Jurkat, Clone E6-1 (cell line): Measurements from ENCODE around the gene GART.

Experiments
- DNase-seq: peaks from one replicate; pipeline ENCODE4 v3.0.0-alpha.2; 2011; ENCODE audit warnings: low read depth, low spot score
- H3K4me3 ChIP-seq: 2 replicates; pipeline ENCODE4 v1.5.1; 2011; ENCODE audit warnings: mild to moderate bottlenecking, low read length, control low read depth, moderate library complexity

GART gene

DNA sequence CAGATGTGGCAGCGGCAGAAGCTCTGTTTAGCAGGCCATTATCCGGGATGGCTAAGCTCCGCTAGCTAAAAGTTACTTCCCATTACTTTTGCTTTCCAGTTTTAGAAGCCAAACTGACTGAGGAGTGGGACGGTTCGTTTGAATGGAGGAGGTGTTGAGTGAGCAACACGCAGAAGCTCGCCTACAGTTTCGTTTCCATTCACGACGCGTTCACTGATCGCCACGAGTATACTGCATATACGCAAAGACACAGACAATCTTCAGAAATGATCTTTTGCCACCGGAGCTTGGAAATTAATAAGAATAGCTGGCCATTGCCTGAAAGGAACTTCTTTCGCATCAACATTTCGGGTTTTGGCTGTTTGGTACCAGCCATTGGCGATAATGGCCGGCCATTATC, 15.5 kb upstream of the GART start:
- no peak overlapping the region for H3K4me3 ChIP-seq
- DNase-seq: no peak

DNA sequence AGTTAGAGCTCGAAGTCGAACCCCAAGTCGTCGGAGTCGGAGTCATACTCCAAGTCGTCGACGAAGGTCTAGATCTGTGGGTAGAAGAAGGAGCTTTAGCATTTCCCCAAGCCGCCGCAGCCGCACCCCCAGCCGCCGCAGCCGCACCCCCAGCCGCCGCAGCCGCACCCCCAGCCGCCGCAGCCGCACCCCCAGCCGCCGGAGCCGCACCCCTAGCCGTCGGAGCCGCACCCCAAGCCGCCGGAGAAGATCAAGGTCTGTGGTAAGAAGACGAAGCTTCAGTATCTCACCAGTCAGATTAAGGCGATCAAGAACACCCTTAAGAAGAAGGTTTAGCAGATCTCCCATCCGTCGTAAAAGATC, 13.0 kb upstream of the GART start:
- H3K4me3 ChIP-seq: no peak overlapping the region

DNA sequence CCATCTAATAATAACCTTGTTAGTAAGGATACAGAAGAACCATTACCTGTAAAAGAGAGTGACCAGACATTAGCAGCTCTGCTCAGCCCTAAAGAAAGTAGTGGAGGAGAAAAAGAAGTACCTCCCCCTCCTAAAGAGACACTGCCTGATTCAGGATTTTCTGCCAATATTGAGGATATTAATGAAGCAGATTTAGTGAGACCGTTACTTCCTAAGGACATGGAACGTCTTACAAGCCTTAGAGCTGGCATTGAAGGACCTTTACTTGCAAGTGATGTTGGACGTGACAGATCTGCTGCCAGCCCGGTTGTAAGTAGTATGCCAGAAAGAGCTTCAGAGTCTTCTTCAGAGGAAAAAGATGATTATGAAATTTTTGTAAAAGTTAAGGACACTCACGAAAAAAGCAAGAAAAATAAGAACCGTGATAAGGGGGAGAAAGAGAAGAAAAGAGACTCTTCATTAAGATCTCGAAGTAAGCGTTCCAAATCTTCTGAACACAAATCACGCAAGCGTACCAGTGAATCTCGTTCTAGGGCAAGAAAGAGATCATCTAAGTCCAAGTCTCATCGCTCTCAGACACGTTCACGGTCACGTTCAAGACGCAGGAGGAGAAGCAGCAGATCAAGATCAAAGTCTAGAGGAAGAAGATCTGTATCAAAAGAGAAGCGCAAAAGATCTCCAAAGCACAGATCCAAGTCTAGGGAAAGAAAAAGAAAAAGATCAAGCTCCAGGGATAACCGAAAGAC, 12.5 kb upstream of the GART start:
- DNase-seq: no peak
- H3K4me3 ChIP-seq: no peak overlapping the region

More for the DNA sequence above, 13.0 kb upstream of the GART start:
- no peak for DNase-seq

DNA sequence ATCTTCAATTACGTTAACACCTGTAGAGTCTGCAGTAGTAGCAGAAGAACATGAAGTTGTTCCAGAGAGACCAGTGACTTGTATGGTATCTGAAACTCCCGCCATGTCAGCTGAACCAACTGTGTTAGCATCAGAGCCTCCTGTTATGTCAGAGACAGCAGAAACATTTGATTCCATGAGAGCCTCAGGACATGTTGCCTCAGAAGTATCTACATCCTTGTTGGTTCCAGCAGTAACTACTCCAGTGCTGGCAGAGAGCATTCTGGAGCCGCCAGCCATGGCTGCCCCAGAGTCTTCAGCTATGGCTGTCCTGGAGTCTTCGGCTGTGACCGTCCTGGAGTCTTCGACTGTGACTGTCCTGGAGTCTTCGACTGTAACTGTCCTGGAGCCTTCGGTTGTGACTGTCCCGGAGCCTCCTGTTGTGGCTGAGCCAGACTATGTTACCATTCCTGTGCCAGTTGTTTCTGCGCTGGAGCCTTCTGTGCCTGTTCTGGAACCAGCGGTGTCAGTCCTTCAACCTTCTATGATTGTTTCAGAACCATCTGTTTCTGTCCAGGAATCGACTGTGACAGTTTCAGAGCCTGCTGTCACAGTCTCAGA, 11.2 kb upstream of the GART start:
- no peak for DNase-seq
- no peak overlapping the region for H3K4me3 ChIP-seq

DNA sequence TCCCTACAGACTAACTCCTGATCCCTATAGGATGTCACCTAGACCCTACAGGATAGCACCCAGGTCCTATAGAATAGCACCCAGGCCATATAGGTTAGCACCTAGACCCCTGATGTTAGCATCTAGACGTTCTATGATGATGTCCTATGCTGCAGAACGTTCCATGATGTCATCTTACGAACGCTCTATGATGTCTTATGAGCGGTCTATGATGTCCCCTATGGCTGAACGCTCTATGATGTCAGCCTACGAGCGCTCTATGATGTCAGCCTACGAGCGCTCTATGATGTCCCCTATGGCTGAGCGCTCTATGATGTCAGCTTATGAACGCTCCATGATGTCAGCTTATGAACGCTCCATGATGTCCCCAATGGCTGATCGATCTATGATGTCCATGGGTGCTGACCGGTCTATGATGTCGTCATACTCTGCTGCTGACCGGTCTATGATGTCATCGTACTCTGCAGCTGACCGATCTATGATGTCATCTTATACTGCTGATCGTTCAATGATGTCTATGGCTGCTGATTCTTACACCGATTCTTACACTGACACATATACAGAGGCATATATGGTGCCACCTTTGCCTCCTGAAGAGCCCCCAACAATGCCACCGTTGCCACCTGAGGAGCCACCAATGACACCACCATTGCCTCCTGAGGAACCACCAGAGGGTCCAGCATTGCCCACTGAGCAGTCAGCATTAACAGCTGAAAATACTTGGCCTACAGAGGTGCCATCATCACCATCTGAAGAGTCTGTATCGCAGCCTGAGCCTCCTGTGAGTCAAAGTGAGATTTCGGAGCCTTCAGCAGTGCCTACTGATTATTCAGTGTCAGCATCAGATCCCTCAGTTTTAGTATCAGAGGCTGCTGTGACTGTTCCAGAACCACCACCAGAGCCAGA, 10.4 kb upstream of the GART start:
- no peak overlapping the region for H3K4me3 ChIP-seq
- no peak for DNase-seq

DNA sequence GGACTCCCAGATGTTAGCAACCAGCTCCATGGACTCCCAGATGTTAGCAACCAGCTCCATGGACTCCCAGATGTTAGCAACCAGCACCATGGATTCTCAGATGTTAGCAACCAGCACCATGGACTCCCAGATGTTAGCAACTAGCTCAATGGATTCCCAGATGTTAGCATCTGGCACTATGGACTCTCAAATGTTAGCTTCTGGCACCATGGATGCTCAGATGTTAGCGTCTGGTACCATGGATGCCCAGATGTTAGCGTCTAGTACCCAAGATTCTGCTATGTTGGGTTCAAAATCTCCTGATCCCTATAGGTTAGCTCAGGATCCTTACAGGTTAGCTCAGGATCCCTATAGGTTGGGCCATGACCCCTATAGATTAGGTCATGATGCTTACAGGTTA, 9.7 kb upstream of the GART start:
- no peak overlapping the region for H3K4me3 ChIP-seq
- DNase-seq: no peak

DNA sequence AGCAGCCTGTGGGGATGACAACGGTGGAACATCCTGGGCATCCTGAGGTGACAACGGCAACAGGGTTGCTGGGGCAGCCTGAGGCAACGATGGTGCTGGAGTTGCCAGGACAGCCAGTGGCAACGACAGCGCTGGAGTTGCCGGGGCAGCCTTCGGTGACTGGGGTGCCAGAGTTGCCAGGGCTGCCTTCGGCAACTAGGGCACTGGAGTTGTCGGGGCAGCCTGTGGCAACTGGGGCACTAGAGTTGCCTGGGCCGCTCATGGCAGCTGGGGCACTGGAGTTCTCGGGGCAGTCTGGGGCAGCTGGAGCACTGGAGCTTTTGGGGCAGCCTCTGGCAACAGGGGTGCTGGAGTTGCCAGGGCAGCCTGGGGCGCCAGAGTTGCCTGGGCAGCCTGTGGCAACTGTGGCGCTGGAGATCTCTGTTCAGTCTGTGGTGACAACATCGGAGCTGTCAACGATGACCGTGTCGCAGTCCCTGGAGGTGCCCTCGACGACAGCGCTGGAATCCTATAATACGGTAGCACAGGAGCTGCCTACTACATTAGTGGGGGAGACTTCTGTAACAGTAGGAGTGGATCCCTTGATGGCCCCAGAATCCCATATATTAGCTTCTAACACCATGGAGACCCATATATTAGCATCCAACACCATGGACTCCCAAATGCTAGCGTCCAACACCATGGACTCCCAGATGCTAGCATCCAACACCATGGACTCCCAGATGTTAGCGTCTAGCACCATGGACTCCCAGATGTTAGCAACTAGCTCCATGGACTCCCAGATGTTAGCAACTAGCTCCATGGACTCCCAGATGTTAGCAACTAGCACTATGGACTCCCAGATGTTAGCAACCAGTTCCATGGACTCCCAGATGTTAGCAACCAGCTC, 9.1 kb upstream of the GART start:
- no peak for DNase-seq
- H3K4me3 ChIP-seq: no peak overlapping the region

DNA sequence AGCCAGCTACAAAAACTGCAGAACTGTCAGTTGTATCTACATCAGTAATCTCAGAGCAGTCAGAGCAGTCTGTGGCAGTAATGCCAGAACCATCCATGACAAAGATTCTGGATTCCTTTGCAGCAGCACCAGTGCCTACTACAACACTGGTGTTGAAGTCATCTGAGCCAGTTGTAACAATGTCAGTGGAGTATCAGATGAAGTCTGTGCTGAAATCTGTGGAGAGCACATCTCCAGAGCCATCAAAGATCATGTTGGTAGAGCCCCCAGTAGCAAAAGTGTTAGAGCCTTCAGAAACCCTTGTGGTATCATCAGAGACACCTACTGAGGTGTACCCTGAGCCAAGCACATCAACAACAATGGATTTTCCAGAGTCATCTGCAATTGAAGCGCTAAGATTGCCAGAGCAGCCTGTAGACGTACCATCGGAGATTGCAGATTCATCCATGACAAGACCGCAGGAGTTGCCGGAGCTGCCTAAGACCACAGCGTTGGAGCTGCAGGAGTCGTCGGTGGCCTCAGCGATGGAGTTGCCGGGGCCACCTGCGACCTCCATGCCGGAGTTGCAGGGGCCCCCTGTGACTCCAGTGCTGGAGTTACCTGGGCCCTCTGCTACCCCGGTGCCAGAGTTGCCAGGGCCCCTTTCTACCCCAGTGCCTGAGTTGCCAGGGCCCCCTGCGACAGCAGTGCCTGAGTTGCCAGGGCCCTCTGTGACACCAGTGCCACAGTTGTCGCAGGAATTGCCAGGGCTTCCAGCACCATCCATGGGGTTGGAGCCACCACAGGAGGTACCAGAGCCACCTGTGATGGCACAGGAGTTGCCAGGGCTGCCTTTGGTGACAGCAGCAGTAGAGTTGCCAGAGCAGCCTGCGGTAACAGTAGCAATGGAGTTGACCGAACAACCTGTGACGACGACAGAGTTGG, 8.2 kb upstream of the GART start:
- H3K4me3 ChIP-seq: no peak overlapping the region
- DNase-seq: no peak

DNA sequence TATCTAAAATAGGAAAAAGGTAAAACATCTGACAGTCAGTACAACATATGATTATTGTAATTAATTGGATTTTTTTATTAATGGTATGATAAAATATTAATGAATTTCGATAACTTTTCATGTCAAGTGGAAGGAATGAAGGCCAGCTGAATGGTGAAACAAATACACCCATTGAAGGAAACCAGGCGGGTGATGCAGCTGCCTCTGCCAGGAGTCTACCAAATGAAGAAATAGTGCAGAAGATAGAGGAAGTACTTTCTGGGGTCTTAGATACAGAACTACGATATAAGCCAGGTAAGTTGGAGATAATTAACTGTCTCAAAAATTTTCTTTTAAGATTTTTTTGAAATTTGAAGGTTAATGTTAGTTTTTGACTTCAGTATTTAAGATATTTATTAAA, 4.2 kb upstream of the GART start:
- H3K4me3 ChIP-seq: no peak overlapping the region
- DNase-seq: no peak

DNA sequence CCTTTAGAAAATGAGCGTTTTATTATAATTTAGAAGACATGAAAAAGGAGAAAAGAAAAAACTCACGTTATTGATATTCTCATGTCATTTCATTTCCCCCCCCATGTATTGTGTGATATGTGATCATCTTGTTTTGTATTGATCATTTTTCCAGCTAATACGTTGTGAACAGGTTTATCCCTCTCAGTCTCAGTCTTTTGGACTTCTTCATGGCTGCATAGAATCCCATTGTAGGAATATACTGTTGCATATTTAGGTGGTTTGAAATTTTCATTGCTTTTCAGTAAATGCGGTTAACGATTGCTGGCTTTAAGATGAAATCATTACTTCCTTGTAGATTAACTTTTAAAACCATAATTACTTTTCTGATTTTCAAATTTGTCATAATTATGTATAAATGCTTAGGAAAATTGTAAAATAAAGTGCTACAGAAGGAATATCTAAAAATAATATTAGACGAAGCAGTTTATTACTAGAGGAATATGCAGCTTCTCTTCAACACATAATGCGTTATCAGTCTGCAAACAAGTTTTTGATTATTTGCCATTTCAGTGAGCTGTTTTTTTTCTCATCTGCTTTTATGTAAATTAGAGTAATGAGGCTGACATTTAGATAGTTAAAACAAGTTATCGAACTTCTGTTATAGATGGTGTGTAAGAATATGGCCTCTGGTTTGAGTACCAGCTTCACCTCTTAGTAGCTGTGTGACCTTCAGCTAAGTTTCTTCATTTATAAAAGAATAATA, 2.7 kb upstream of the GART start:
- DNase-seq: no peak
- peak overlapping the region; percentile 97 for H3K4me3 ChIP-seq

DNA sequence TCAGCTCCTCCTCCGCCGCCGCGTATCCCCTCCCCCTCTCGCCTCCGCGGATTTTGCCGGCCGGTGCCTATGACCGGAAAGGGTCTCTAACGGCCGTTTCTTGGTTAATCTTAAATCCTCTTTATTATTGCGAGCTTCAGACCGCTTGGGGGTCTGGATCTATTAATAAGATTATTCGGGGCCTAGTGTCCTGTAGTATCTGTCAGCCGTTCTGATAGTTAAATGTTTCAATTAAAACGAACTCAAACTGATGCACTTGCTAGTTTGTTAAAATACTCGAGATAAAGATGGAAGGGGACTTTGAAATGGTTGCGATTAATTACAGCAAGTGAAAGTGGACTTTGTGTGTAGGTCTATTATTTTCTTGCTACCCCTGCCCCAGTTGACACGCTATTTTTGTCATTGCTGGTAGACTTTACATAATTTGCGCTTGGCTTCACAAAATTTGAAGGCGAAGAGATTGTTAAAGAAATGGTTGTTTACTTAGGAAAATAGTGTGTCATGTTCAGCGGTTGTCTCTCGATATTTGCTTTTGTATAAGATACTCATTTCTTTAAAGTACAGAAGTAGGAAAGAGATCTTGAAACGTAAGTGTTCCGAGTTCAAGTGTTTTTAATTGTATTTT, 1.7 kb upstream of the GART start:
- peak overlapping the region; percentile 97 for H3K4me3 ChIP-seq
- DNase-seq: no peak

DNA sequence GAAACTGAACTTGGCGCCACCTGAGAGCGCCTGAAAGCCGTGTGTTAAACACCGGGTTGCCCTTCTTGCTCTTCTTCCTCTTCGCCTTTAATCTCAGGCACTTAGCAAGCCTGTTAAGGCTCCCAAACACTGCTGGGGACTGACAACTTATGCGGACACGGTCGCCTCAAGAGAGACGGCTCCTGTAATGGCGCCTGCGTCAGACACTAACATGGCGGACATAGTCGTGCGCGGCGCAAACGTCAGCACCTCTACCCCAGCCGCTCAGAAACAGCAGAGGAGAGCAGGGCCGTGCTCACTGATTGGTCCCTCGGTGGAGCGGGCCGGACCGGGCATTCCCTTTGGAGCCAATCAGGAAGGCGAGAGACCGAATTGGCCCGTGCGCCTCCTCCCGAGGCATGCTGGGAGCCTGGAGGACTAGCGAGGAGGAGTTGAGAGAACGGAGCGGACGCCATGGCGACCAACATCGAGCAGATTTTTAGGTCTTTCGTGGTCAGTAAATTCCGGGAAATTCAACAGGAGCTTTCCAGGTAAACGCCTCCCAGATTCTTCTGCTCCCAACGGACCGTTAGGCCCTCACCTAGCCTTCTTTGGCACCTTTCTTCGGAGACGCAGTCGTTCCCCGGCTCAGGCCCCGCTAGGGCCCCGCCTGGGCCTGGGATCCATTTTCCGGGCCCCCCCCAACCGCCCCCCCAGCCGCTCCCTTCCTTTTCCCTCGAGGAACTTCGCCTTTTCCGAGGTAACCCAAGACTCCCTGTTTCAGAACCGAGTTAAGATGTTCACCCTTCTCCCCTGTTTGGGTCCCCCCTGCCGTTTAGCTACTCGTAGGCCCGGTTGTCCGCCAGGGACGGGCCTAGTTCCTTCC, 955 bp upstream of the GART start, which contains the start of gene SON:
SON (plus strand) TSS at position 399 of the 865 bp plus-strand sequence; CDS start at position 454, 55 bp downstream.
- H3K4me3 ChIP-seq: peak within 1 kb of the TSS; percentile 97
- peak; percentile 98 for DNase-seq

DNA sequence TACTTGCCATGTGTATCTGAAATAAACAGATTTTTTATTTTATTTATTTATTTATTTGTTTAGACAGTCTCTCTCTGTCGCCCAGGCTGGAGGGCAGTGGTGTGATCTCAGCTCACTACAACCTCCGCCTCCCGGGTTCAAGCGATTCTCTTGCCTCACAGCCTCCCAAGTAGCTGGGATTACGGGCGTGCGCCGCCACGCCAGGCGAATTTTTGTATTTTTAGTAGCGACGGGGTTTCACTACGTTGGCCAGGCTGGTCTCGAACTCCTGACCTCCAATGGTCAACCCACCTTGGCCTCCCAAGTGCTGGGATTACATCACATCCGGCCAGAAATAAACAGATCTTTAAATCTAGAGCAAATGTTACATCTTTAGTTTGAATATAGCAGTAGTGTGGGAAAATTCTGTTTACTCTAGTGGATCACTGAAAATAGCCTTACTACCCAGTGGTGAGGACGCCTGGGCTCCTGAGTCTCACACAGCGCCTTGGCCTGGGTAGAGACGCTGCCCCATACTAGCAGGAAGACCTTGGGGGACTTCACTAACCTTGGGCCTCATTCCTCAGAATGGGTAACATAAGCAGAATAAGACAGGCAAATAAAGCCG, 709 bp downstream of the GART start:
- peak overlapping the region; percentile 97 for H3K4me3 ChIP-seq
- no peak for DNase-seq

DNA sequence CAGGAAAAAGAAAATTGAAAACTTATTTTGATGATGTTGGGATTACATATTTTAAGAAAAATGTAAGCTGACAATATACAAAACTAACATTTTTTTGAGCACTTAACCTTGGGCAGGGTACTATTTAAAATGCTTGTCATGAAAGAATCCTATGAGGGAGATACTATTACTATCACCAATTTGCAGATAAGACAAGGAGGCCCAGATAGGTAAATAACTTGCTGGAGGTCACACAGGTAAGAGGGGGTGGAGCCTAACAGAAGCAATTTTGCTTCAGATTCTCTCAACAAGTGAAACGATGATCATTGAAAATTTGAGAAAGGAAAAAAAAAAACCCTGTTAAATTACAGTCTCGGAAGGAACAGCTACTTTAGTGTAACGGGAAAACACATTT, 1.2 kb downstream of the GART start:
- H3K4me3 ChIP-seq: peak overlapping the region; percentile 97
- no peak for DNase-seq

DNA sequence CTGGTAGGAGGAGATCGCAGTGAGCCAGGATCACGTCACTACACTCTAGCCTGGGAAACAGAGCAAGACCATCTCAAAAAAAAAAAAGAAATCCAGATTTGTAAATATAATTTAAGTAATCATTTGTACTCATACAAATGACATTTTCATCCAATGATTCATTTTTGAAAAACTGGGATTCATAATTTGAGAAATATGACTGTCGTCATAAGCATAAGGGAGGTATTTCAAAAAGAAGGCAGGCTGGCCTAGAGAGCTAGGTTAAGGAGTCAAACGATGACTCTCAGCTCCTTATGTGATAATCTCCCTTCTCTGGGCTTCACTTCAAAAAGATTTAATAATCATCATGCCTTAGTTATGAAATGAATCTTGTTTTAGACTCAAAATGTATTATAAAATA, 2.3 kb downstream of the GART start:
- DNase-seq: no peak
- H3K4me3 ChIP-seq: no peak overlapping the region

DNA sequence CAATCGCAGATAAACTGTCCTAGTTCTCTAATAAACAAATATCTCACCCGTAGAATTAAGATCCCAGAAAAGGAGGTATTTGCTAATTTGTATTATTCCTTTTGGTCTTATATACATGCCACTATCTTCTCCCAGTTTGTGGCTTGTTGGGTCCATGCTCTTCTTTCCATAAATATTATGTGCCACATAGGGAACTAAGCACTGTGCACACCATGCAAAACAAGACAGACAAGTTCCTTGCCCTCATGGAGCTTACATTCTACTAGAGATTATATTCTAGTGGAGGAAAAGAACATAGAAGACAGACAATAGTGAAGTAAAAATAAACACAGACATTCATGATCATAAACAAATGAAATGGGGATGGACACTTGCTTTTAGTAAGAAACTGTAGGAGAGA, 4.7 kb downstream of the GART start:
- H3K4me3 ChIP-seq: no peak overlapping the region
- no peak for DNase-seq
